HG02970 (cell line): ENCODE measurements around the gene TSPAN6.

Experiments
- ATAC-seq: cut with Tn5 transposase; IDR thresholded peaks from one replicate; pipeline ENCODE4 v1.9.1; 2021; ENCODE audit warnings: mild to moderate bottlenecking, moderate library complexity, moderate number of reproducible peaks; ENCODE audit not compliant: unreplicated experiment, low FRiP score

Gene TSPAN6, protein sequence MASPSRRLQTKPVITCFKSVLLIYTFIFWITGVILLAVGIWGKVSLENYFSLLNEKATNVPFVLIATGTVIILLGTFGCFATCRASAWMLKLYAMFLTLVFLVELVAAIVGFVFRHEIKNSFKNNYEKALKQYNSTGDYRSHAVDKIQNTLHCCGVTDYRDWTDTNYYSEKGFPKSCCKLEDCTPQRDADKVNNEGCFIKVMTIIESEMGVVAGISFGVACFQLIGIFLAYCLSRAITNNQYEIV

GRCh38 chrX:100636321-100636991, at the start of gene TSPAN6:
TSS of gene TSPAN6 (minus strand) at chrX:100636806. CDS start at chrX:100636694, 112 bp downstream.
- ATAC-seq = peak; percentile 65

- ATAC-seq = no peak
Measured at GRCh38 chrX:100685997-100686305, 49.3 kb upstream of the TSPAN6 start.

DNA sequence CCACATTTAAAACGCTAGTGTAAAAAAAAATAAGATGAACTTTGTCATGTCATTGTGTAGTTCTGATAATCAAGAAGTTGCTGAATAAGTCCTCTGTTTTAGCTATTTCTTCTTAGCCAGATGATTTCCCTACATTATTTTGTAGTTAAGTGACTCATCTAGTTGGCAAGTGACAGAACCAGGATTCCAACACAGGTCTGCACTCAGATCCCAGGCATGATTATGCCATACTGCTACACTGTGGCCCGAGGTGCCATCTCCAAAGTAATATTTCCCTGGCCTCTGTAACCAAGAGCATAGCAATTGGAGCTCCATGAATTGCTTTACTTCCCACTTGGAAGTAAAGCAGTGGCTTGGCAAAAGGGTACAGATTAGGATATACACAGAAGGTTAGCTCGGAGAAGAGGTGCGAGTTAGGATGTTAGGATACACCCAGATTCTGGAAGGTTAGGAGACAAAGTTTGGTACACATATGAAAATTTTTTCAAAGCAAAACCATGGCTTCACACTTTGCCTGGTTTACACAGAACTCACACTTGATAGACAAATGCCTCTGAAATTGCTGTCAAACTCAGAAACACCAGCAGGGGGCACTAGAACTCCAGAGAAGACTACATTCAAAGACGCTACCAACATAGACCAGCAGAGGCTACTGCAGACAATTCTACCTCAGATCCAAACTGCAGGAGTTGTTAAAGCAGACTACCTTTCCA, 48.8 kb upstream of the TSPAN6 start:
- ATAC-seq = peak; percentile 85

DNA sequence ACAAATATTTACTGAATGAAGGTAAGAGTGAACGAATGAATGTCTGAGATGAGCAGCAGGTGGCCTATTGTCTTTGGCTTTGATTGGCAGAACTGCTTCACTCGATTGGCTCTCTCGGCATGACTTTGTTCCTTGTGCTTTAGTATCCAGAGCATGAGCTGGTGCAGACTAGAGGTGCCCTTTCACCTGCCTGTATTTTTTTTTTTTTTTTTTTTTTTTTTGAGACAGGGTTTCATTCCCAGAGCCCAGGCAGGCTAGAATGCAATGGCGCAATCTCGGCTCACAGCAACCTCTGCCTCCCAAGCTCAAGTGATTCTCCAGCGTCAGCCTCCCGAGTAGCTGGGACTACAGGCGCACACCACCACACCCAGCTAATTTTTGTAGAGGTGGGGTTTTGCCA, 46.3 kb upstream of the TSPAN6 start:
- no peak for ATAC-seq

DNA sequence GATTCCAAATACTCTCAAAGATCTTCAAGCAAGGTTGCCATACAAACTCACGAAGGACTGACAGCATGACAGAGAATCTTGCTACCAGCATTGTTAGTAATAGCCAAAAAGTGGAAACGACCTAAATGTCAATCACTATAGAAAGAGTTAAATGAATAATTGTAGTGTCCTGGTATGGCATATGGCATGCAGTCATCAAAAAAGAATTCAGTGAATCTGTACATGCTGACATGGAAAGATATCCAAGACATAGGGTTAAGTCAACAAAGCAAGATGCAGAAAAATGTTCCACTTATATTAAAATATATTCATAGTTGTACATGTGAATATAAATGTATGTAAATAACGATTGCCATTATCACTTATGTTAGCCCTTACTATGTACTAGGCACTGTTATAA, 45.0 kb upstream of the TSPAN6 start:
- ATAC-seq = no peak

DNA sequence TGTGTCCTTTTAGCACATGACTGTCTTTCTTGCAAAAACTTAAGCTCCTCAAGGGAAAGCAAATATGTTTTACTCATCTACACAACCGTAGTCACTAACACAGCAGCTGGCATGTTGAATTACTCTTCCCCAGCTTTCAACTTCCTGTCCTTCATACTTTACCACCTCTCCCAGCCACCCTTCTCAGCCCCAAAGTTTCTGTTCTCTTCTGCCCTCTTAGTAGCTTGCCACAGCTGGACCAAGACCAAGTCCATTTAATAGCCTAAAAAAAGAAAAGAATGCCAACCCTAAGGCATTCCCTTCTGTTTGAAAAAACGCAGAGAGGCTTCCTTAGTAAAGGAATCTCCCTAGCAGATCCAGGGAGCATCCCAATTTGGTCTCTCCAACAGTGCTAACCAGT, 44.1 kb upstream of the TSPAN6 start:
- ATAC-seq = no peak

DNA sequence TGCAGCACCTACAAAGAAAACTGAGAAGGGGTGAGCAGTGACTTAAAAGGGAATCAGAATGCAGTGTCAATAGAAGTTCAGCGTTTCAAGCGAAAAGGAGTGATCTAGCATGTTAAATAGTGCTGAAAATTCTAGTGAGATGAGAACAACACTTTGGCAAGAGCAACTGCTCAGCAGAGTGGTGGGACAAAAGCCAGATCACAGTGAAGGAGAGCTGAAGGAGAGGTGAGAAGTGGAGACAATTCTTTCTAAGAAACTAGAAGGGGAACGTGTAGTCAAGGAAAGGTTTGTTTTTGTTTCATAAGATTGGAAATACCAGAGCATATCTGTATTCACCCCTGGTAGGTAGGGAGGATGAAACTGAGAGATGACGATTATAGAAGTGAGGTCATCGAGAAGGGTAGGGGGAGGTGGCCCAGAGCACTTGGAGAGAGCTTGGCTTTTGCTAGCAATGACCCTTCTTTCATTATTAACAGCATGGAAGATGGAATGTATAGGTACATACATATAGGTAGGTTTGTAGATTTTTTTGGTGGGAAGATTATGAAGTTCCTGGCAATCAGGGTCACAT, 41.1 kb upstream of the TSPAN6 start:
- no peak for ATAC-seq

GRCh38 chrX:100674705-100675104, 38.1 kb upstream of the TSPAN6 start:
- ATAC-seq = no peak

GRCh38 chrX:100673397-100673953, 36.9 kb upstream of the TSPAN6 start:
- ATAC-seq = no peak

DNA sequence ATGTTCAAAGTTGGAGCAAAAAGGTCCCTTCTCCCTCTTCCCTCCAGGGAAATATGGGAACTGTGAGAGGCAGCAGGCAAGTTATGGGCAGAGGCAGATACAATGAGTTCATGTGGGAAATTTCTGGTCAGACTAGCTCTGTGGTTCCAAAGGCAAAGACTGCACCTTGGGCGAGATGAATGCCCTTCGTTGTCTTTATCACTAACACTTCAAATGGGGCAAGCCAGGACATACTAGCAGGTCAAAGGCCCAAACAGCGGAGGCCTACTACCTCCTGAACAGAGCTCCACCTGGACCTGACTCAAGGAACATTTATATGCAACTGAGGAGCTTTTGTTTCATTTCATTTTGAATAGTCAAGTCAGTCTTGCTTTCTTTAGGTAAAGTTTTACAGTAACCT, 36.4 kb upstream of the TSPAN6 start:
- ATAC-seq = no peak

DNA sequence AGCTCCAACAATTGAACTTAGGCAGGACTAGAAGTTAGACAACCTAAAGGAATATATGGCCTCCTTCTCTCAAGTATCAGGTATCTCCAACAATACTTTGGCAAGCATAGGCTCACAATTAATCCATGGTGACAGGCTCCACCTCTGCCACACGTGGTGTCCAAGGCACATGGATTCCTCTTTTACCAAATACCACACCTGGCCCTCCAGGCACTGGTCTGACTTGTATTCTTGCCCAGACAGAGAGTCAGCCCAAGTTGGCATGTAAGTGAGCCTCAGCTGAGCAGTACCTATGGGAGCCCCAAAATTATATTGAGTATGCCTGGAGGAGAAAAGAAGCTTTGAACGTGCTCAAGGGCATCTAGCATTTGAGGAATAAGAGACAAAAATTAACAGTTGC, 27.0 kb upstream of the TSPAN6 start:
- no peak for ATAC-seq

DNA sequence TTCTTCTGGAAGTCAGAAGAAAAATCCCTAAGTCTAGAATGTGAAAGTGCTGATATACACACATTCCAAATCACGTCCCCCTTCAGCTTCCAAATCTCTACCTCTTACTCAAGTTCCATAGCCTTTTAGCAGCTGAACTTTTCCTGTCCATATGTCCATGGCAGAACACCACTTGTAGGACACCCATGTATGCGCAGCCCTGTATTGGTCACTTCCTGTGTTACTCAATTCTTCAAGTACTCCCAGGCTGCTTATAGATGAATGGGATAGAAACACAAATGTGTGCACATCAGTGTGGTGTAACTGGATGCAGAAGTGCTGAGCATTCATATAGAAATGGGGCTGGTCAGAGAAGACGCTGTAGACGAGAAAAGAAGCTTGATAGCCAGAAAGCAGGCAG, 26.2 kb upstream of the TSPAN6 start:
- ATAC-seq = no peak

DNA sequence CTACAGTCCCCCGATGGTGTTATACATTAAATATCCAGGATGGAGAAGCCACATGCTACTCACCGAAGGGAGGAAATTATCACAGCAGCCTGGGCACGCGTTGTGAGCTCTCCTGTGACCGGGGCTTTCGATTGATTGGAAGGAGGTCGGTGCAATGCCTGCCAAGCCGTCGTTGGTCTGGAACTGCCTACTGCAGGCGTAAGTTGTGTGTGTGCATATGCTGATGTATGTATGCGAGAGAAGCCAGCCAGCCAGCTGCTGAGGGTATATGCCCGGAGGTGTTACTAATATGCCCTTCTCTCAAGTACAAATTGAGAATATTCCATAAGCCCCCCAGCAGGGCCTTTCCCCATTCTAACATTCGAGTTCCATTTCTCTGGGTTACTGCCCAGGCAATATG, 25.6 kb upstream of the TSPAN6 start:
- ATAC-seq = no peak

DNA sequence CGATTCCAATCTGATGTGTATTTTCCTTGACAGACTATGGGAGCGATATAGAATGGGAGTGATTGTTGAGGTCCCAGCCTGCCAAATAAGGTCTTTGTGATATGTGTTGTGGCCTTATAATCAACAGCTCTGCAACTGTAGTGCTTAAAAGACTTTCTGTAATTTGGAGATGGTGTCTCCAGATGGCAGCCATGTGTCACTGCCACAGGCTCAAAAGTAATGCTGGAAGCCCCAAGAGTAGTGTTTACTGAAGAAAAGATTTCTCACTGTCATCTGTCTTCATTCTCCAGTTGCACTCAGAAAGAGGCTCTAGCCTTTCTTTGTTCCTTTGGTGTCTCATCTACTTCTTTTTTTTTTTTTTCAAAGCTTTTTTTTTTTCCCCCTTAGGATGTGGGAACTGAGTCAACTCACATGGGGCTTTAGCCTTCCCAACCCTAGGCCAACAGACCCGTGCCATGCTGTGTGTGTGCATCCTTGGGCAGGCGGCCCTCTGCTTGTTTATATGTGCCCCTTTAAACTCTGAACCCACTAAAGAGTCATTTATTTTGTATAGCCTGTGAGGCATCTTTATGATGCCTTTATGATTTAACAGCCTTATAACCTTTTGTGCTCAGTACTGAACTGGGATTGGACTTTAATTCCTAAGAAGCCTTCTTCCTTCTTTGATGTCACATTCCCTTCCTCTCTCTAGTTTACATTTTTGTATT, 23.0 kb upstream of the TSPAN6 start:
- ATAC-seq = no peak

- ATAC-seq = no peak
Measured at GRCh38 chrX:100658941-100659381, 22.4 kb upstream of the TSPAN6 start.

- no peak for ATAC-seq
Measured at GRCh38 chrX:100654261-100654660, 17.7 kb upstream of the TSPAN6 start.

DNA sequence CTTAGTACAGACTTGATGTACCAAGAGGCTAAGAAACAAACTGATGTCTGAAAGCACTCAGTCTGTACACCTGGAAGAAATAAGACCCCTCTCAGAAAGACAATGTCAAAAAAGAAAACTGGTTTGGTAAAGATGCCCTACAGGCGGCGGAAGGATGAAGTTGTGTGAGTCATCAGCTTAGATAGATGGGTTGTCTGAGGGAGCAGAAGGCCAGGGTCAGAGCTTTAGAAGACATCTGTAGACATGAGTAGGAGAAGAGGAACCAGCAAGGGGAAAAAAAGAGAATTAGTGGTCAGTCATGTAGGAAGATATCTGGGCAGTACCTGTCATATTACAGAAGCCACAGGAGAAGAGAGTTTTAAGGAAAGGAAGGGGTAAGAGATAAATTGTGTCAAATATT, 15.7 kb upstream of the TSPAN6 start:
- ATAC-seq = no peak

GRCh38 chrX:100650841-100651240, 14.2 kb upstream of the TSPAN6 start:
- no peak for ATAC-seq

GRCh38 chrX:100649550-100650356, 13.1 kb upstream of the TSPAN6 start:
- ATAC-seq = no peak
